GM20000 (cell line): ENCODE results near the gene WDR47.
"Not testable (repeated sequence)": the region's sequence is repeated elsewhere in the genome, so short reads cannot be mapped to it uniquely, and the experiment has no call there.

ENCODE experiments used
- DNase-seq: peaks from one replicate; pipeline ENCODE4 v3.0.0; 2012; ENCODE audit warnings: low spot score
- TF ChIP-seq, protein P1 (sequence below): IDR thresholded peaks from 2 replicates; pipeline ENCODE4 v1.5.1; 2012; ENCODE audit warnings: mild to moderate bottlenecking, control low read depth; ENCODE audit errors: extremely low read depth, missing control alignments

The WDR47 gene

GRCh38 chr1:109048335-109048734, 6.4 kb upstream of the WDR47 start:
- DNase-seq = no peak
- TF ChIP-seq, protein P1, sequence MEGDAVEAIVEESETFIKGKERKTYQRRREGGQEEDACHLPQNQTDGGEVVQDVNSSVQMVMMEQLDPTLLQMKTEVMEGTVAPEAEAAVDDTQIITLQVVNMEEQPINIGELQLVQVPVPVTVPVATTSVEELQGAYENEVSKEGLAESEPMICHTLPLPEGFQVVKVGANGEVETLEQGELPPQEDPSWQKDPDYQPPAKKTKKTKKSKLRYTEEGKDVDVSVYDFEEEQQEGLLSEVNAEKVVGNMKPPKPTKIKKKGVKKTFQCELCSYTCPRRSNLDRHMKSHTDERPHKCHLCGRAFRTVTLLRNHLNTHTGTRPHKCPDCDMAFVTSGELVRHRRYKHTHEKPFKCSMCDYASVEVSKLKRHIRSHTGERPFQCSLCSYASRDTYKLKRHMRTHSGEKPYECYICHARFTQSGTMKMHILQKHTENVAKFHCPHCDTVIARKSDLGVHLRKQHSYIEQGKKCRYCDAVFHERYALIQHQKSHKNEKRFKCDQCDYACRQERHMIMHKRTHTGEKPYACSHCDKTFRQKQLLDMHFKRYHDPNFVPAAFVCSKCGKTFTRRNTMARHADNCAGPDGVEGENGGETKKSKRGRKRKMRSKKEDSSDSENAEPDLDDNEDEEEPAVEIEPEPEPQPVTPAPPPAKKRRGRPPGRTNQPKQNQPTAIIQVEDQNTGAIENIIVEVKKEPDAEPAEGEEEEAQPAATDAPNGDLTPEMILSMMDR = no peak

GRCh38 chr1:109047339-109047738, 5.4 kb upstream of the WDR47 start:
- no peak for DNase-seq
- TF ChIP-seq, protein P1 = no peak

GRCh38 chr1:109046671-109047070, 4.8 kb upstream of the WDR47 start:
- no peak for DNase-seq
- TF ChIP-seq, protein P1 = no peak

- TF ChIP-seq, protein P1 = no peak
- no peak for DNase-seq
Observed at GRCh38 chr1:109045595-109045994, 3.7 kb upstream of the WDR47 start.

DNA sequence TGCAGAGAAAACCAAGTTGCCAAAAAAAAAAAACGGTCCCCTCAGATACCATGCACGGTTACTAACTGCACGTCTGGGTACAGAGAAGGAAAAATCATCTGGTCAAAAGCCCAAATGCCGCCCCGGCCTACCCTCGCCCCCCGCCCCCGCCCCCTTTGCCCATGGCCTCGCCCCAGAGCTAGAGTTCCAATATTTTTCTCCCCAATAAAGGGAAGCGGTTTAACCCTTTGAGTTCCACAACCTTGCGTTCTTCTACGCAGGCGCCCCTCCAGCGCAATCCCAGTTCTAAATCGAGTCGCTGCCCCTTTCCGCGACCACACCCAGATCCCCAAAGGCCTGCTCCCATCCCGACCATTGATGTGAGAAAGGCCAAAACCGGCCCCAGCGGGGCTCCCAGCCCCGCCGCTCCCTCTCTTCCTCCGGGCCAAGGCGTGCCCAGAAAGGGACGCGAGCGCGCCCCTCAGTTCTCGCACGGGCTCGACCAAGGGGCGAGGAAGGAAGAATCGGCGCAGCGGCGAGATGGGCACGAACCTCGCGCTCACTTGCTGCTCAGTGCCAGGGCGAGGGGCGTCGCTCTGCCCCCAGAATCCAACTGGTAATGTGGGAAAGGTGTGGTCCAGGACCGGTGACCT, 797 bp downstream of the WDR47 start:
- peak; percentile 54 for DNase-seq
- TF ChIP-seq, protein P1 = no peak

DNA sequence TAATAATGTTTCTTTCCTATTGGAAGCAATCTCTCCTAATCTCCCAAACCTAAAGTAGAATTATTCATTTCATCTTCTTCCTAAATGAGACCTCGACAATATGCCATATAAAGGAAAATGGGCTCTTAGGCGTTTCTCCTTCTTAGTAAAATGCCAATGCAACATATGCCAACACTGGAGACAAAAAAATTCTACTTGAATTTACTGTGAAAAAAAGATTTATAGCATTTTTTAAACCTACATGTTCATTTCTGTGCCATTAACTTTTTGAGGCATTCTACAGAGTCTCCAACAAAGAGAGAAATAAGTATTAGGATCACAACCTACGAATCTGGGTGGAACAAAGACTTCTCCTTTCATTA, 1.3 kb downstream of the WDR47 start:
- no peak for DNase-seq
- TF ChIP-seq, protein P1 = no peak

GRCh38 chr1:109034382-109034781, 7.5 kb downstream of the WDR47 start:
- DNase-seq = no peak
- TF ChIP-seq, protein P1 = no peak

DNA sequence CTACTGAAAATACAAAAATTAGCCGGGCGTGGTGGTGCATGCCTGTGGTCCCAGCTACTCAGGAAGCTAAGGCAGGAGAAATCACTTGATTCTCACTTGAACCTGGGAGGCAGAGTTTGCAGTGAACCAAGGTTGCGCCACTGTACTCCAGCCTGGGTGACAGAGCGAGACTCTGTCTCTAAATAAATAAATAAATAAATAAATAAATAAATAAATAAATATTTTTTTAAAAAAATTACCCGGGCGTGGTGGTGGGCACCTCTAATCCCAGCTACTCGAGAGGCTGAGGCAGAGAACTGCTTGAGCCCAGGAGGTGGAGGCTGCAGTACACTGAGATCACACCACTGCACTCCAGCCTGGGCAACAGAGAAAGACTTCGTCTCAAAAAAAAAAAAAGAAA, 12.4 kb downstream of the WDR47 start:
- DNase-seq = not testable (repeated sequence)
